Sciatic nerve (tissue), 2 donors: ENCODE measurements around the gene BTD. TPM values are rescaled to one million over a fixed set of nuclear protein-coding genes. Genes with fewer than 3 reads are reported as not detected.

ENCODE experiments used
- ATAC-seq: fragments of 200-7000 bp; cut with Tn5 transposase; one replicate; pipeline ENCODE4 v1.9.1; 2020; ENCODE audit warnings: mild to moderate bottlenecking, moderate library complexity
- DNase-seq: peaks from one replicate; pipeline ENCODE4 v3.0.0-alpha.2; 2020; ENCODE audit warnings: low spot score
- intact Hi-C: fragments of 100-400 bp; cut with DNase I; formaldehyde crosslinking; loops from one replicate; pipeline ENCODE4 v1.14.2; 2022
- total RNA-seq: library from RNA; stranded (reverse); fragmentation: NEBNext Ultra II Directional; extraction: Animal tissue kit (Norgen Biotek cat#: 25700); gene quantifications from one replicate; pipeline ENCODE4 v1.2.1, GENCODE V29; 2021
- donor health status: DM: no; HTN: no; CAD: no.
- donor health status: DM: no; HTN: no; CAD: no.

The BTD gene
- total RNA-seq, 1 donor from 2014 or later, result 22.5 TPM

DNA sequence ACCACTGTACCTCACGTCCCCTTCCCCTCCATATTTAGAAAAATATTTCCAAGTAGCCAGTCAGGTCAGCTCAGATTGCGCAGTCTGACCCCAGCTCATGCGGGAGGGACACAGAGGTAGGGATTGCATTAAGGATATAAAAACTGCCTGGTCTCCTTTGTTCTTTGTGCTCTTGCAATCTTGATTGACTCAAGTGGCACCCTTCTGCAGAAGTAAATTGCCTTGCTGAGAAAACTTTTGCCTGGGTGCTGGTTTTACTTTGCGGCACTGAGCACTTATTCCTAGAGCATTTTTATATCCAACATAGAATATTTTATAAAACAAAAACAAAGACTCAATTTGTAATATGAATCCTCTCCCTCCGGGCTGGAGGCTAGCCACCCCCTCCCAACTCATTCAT, 54.8 kb downstream of the BTD start:
- ATAC-seq (no peak), DNase-seq (no peak)
- intact Hi-C loops, result no loop called here

DNA sequence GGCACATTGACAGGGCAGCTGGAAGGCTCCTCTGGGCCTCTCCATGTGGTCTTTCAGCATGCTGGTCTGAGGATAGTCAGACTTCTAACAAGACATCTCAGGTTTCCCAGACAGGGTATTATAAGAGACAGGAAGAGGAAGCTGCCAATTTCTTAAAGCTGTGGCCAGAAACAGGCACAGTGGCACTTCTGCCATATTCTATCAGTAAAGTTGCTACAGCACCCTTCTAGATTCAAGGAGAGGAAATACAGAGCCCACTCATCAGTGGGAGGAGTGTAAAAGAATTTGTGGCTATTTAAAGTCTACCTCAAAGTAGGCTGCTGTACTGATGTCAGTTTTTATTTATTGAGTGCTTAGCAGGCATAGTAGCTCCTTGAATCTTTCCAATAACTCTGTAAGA, 55.5 kb downstream of the BTD start:
- ATAC-seq (no peak), DNase-seq (no peak)
- intact Hi-C loops, result no loop called here

DNA sequence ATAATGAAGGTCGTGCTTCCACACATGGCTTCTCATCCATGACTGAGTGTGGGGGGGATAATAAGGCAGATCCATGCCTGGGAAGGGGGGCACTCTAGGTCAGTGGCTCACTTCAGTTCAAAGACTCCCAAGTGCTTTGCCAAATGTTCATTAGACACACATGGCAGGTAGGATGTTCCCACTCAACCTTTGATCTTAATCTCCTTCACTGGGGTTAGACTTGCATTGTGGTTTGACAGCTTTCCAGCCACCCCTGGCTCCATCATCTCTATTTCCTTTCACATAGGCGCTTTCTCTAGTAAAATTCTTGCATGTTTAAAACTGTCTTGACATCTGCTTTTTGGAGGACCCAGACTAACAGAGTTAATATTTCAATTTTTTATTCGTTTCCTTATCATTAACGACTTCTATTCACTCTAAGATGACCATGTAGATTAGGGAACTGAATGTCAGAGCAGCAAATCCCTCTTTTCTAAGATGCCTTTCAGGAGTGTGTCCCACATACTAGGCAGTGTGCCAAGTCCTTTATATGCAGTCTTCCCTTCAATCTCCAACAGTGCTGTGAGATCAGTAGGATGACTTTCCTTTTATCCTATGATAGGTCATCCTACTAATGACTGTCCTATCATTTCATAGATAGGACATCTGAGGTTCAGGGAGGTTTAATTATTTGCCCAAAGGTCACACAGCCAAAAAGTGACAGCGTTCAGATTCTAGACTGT, 57.9 kb downstream of the BTD start:
- no peak for ATAC-seq
- no peak for DNase-seq
- intact Hi-C loops, result no loop called here

DNA sequence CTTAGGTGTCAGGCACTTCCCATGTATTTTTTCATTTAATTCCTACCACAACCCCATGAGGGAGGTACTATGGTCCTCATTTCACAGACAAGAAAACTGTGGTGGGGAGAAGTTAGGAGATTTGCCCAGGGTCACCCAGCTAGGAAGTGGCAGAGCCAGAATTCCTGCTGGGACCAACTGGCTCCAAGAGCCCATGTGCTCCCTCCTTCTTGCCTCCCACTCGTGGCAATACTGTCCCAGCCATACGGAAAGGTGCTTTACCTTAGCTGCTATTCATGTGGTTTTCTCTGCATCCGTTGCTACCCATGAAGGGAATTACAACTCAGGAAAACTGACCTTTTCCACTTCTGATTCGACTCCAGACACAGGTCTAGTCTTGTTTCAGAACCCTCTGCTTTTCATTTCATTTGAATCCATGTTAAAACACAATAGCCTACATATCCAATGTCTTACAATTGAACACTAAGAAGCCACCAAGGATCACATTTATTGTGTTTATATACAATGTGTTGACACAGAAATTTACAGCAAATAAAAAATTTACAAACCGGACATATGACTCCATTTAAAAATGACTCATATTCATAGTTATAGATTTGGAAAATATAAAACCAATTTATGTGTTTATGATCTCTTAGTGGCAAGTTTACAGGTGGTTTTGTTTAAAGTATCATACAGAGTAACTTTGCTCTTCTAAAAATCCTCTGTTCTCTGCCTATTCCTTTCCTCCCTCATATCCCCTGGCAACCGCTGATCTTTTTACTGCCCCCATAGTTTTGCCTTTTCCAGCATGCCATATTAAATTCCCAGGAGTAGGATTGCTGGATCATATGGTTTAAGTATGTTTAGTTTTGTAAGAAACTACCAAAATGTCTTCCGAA, 58.8 kb downstream of the BTD start:
- DNase-seq (no peak), ATAC-seq (no peak)
- intact Hi-C loops, result no loop called here

DNA sequence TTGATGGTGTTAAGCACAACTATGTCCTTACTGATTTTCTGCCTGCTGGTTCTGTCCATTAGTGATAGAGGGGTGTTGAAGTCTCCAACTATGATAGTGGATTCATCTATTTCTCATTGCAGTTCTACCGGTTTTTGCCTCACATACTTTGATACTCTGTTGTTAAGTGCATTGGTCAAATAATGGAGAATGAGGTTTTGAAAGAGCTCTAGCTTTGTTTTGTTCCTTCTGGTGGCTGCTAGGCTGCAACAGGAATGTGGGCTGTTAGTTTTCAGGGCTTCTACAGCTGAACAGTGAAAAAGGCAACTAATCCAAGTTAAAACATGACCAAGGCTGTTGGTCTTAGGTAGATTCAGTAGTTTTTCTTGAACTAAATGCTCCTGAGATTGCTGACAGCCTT, 62.6 kb downstream of the BTD start:
- intact Hi-C loops, result no loop called here
- no peak for DNase-seq
- ATAC-seq, result no peak

DNA sequence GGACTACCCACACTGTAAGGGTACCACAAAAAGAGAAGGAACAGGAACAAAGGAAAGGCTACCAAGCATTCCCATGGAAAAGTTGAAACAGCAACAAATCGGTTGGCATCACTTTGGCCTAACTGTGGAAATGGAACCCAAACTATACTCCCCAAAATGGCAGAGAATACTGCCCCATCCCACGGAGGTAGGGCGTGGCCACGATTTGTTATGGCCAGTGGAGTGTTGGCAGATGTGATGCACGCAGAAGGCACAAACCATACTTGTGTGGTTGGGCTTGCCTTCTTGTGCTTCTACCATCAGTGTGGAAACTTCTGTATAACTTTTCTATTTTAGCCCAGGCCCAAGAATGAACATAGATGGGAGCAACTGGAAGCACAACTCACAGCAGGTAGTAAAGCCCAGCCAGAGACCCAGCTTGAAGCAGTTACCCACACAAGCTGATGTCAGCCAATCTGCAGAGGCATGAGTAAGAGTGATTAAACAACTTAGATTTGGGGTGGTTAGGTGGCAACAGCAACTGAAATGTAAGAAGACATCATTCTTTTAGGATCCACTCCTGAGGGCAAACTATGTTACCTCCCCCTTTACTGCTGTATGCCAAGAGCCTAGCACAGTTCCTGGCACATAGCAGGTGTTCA, 64.1 kb downstream of the BTD start:
- DNase-seq (no peak), ATAC-seq (no peak)
- intact Hi-C loops, result no loop called here

DNA sequence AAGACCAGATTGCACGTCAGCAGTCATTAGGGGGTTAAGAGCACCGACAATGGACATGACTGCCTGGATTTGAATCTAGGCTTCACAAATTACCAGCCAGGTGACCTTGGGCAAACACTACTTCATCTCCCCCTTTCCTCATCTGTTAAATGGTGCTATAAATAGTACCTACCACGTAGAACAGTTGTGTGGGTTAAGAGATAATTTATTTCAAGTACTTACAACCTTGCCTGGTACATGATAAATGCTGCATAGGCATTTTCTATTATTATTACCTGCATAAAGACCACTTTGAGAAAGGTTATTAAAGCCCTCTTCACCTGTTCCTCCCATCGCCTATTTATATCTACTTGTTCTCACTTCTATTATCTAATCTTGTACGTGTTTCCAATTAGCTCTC, 64.7 kb downstream of the BTD start:
- ATAC-seq (no peak), DNase-seq (no peak)
- intact Hi-C loops, result no loop called here

DNA sequence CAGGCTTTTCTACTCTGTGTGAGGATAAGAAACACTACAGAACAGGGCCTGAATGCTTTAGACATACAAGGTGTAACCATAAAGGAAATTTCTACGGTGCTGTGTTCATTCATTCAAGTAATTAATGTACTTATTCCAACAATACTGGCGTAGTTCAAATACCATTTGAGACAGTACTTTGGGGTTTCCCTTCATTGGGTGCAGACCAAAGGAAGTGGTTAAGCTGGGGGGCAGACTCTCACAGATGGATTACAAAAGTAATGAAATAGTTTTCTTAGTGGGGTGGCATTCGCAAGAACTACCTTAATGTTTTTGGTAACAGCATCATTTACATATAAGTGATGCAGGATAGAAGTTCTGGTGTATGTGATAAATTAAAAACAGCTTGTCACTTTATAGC, 65.9 kb downstream of the BTD start:
- DNase-seq (no peak), ATAC-seq (no peak)
- intact Hi-C loops, result no loop called here

DNA sequence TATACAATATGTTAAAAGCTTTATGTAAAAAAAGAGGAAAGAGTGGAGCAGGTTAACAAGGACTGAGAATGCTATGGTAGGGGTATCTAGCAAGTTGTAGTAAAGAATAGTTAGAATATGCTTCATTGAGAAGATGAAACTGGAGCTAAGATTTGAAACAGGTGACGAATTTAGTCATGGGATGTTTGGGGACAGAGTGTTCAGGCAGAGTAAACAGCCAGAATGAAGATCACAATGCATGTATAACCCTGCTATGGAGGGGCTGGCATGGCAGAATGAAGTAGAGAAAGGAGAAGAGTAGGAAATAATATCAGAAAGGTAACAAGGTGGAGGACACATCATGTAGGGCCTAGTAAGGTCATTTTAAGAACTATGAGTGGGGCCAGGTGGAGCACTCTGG, 72.0 kb downstream of the BTD start:
- DNase-seq, result no peak
- intact Hi-C loops, result no loop called here
- ATAC-seq, result no peak

DNA sequence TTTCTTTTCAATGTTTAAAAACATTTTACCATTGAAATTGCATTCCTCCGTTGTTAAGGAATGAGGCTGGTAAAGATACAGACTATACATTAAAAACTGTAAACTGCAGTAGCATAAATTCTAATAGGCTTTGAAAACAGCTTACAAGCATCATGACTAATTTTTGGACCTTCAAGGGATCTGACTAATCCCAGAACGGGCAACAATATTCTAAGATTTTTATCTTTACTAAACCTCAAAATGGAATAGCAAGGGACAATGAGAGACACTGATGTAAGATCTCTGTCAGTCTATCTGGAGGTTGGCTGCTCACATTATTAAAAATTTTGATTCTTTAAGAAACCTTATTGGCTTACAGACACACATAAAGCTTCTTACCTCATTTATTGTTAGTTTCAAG, 74.7 kb downstream of the BTD start:
- intact Hi-C loops, result no loop called here
- ATAC-seq, result no peak
- DNase-seq, result no peak

DNA sequence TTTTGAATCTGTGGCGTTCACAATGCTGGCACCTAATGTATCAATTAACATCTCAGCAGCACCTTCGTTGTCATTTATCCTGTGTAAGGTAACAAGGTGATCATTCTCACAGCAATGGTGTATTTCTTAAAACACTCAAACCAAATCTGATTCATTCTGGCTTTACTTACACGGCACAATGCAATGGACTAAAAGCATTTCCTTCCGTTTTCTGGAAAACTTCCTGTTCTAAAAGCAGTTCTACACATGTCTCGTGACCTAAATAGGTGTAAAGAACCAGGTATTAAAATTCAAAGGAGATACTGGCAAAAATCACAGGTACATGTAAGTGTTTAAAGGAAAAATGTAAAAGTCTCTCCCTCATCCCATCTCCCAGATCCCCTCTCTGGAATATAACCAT, 77.8 kb downstream of the BTD start:
- DNase-seq (no peak), ATAC-seq (no peak)
- intact Hi-C loops, result no loop called here

DNA sequence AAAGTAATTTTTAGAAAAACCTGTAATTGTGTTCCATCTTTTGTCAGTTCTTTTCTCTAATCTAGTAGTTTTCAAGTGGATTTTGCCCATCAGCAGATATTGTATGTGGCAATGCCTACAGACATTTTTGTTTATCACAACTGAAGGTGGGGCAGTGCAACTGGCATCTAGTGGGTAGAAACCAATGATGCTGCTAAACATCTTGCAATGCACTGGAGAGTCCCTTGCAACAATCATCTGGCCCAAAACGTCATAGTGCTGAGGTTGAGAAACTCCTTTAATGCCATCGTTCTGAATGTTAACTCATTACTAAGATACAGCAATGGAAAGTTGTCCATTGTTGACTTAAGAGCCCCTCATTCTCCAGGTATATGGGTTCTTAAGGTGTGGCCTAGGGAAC, 80.1 kb downstream of the BTD start:
- no peak for ATAC-seq
- no peak for DNase-seq
- intact Hi-C loops, result no loop called here

DNA sequence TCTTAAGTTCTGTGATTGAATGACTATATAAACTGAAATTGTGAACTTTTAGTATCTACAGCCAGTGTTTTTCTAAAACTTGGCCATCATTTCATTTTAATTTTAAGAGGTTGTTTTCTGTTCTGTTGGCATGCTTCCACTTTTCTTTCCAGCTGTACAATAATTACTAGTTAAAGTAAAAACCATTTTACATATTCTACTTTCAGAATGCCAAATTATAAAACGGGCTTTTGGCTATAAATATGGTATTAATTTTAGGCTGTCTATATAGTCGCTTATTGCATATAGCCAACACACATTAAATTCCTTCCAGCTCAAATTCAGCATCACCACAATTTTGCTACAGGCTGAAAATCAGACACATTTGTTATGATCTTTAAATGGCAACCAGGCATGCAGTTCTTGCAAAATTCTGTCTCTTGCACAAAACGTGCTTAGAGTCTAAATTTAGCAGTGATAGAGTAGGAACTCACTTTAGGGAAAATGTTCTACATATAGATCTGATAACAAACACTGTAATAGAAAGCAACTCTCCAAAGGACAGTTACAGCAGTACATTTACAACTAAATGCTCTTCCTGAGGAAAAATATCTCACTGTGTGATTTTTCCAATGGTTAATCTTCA, 81.1 kb downstream of the BTD start:
- intact Hi-C loops, result no loop called here
- ATAC-seq (no peak), DNase-seq (no peak)

DNA sequence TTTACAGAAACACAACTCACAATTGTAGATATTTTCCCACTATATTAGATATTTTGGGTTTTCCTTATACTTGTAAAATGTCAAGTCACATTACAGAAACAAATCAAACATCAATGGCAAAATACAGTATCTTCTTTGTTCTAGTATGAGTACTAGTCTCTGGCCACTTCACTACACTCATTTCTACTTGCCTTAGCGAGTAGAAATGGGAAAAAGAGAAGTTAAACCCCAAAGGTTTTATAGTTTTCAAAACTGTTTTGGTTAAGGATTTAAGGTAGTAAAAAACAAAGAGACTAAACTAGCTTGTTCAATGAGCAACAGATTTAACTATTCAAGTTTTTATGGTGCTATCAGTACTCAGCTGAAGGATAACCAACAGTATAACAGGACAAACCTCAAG, 81.7 kb downstream of the BTD start:
- no peak for DNase-seq
- intact Hi-C loops, result no loop called here
- no peak for ATAC-seq

DNA sequence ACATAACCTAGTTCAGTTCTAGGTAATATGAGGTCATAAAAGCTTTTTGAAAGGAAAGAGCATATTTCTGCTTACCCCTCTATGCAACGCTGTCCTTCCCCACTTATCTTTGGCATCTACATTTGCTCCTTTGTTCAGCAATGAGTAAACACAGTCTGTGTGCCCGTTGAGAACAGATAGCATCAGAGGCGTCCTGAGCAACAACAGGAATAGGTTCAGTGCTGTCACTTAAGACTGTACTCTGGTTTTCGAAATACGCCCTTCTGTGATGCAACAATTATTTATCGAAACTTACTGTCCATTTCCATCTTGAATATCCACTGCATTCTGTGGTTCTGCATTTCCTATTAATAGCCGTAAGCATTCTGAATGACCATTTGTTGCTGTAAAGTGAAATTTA, 84.4 kb downstream of the BTD start:
- no peak for ATAC-seq
- intact Hi-C loops, result no loop called here
- no peak for DNase-seq

DNA sequence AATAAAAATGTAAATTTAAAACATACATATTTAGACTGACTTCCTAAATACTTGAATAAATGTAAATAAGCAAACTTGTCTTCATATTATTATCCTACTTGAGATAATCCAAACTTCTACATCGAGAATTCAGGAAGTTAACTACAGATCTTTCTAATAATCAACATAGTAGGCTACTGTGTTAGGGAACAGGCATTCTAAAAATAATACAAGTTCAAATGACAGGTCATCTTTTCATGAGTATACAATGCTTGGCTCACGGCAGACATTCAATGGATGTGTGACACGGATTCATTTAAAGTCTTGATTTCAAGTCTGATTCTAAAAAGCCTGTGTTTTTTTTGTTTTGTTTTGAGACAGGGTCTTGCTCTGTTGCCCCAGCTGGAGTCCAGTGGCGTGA, 88.7 kb downstream of the BTD start:
- no peak for DNase-seq
- ATAC-seq, result no peak
- intact Hi-C loops, result no loop called here

DNA sequence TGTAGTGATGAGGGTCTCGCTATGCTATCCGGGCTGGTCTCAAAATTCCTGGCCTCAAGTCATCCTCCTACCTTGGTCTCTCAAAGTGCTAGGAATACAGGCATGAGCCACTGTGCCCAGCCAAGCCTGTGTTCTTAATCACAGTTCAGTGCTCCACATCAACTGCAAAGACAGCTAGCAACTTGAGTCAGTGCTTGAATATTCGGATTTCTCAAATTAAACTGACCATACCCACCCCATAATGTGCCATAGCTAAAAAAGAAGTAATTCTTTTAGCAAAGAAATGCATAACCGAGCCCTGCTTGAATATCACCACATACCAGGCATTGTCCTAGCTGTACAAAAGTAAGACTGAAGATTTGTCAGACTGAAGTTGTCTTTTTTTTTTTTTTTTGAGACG, 89.2 kb downstream of the BTD start:
- DNase-seq, result no peak
- intact Hi-C loops, result no loop called here
- ATAC-seq, result no peak

DNA sequence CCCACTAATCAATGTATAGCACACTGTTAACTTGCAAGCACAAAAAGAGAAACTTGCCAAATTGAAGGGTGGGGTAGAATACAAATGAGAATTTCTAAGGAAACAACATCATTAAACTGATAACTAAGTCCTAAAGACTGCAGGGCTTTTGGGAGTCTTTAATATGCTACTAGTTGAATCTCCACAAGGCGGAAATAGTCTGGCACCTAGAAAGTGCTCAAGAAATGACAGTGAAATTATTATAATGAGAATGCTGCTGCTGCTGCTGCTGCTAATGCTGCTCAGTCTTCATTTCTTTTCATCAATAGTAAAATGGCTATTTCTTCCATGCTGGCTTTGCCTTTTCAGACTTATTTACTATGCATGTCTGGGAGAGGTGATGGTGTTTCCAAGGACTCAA, 91.8 kb downstream of the BTD start:
- DNase-seq, result no peak
- ATAC-seq, result no peak
- intact Hi-C loops, result no loop called here

DNA sequence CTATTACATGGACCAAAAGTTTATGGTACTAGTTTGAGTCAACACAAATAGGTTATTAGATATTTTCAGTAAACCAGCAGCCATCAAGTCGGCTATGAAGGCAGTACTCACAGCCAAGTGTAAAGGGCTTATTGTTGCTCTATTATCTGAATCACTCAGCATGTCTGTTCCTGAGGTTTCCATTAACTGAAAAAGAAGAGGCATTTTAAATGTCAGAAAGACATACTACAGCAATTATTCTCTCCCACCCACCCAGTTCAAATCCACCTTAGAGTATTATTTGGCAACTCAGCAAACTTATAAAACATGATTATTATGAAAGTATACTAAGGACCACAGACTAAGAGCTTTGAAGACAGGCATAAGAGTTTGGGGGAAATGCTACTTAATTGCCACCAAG, 93.1 kb downstream of the BTD start:
- no peak for DNase-seq
- intact Hi-C loops, result no loop called here
- ATAC-seq, result no peak
